Lung (tissue), 12 donors: ENCODE measurements around the gene CAMK2N1. TPM values are rescaled to one million over a fixed set of nuclear protein-coding genes. Genes with fewer than 3 reads are reported as not detected.
"Not testable (repeated sequence)": the region's sequence is repeated elsewhere in the genome, so short reads cannot be mapped to it uniquely, and the experiment has no call there.

Experiments used
- ATAC-seq: fragments of 200-7000 bp; cut with Tn5 transposase; one replicate; pipeline ENCODE4 v1.9.1; 2020; ENCODE audit warnings: moderate number of reproducible peaks; ENCODE audit not compliant: insufficient read depth, low FRiP score
- DNase-seq, 3 donors: peaks; one replicate each; pipeline ENCODE4 v3.0.0-alpha.2; 2013 to 2017
- H3K27ac ChIP-seq, 2 donors: one replicate each; pipeline ENCODE4 v1.5.1; 2013; ENCODE audit warnings: mild to moderate bottlenecking in 2 of 2, moderate library complexity in 2 of 2, control low read depth in 1 of 2, inconsistent platforms in 1 of 2, low read depth in 1 of 2, low read length in 1 of 2
- H3K27me3 ChIP-seq, 3 donors: one replicate each; pipeline ENCODE4 v1.5.1; 2013; ENCODE audit warnings: low read length in 2 of 3; ENCODE audit not compliant: control insufficient read depth in 3 of 3, insufficient read depth in 3 of 3
- H3K36me3 ChIP-seq, 4 donors: one replicate each; pipeline ENCODE4 v1.5.1; 2013; ENCODE audit warnings: low read length in 4 of 4, mild to moderate bottlenecking in 1 of 4, moderate library complexity in 1 of 4; ENCODE audit not compliant: control insufficient read depth in 4 of 4, insufficient read depth in 4 of 4
- H3K4me1 ChIP-seq, 5 donors: one replicate each; pipeline ENCODE4 v1.5.1; 2013; ENCODE audit warnings: low read length in 5 of 5, mild to moderate bottlenecking in 2 of 5, moderate library complexity in 1 of 5; ENCODE audit not compliant: control insufficient read depth in 5 of 5, insufficient read depth in 5 of 5
- H3K4me3 ChIP-seq: one replicate; pipeline ENCODE4 v1.5.1; 2013; ENCODE audit warnings: mild to moderate bottlenecking, control low read depth, moderate library complexity
- H3K9ac ChIP-seq, 2 donors: one replicate each; pipeline ENCODE4 v1.5.1; 2013; ENCODE audit warnings: low read length in 2 of 2, control low read depth in 1 of 2; ENCODE audit not compliant: insufficient read depth in 1 of 2
- H3K9me3 ChIP-seq, 4 donors: one replicate each; pipeline ENCODE4 v1.5.1; 2013; ENCODE audit warnings: low read length in 3 of 4, mild to moderate bottlenecking in 1 of 4, moderate library complexity in 1 of 4; ENCODE audit not compliant: control insufficient read depth in 4 of 4, insufficient read depth in 3 of 4
- WGBS, 2 donors: extraction: QIAGEN DNeasy Blood & Tissue Kit; methylation state at CpG; one replicate each; pipeline ENCODE4 v1.1.7; 2013; 5-methylcytosine and 5-hydroxymethylcytosine counted together
- polyA plus RNA-seq, 2 donors: library from polyadenylated mRNA; stranded (reverse); fragments of 200-250 nt; gene quantifications; one replicate each; pipeline ENCODE4 v1.2.1, GENCODE V29; 2013
- total RNA-seq, 2 donors: library from RNA; depleted of rRNA in 1 of 2; stranded (reverse); fragments of >200 nt in 1 of 2; gene quantifications; one replicate each; pipeline ENCODE4 v1.2.1, GENCODE V29; 2014 to 2021
- TF ChIP-seq, protein P1 (sequence below): IDR thresholded peaks from 2 replicates; pipeline ENCODE4 v1.5.1; 2012; ENCODE audit warnings: mild to moderate bottlenecking; ENCODE audit errors: control extremely low read depth, extremely low read depth
- donor health status: control.
- donor health status: control.
- donor health status: Bipolar disorder and iron deficiency.
- donor health status: healthy.
- donor health status: DM: yes; HTN: yes; CAD: no.

Gene CAMK2N1
- total and polyA plus RNA-seq, 4 donors: 6.5 to 44.3 (median 28.3) TPM

DNA sequence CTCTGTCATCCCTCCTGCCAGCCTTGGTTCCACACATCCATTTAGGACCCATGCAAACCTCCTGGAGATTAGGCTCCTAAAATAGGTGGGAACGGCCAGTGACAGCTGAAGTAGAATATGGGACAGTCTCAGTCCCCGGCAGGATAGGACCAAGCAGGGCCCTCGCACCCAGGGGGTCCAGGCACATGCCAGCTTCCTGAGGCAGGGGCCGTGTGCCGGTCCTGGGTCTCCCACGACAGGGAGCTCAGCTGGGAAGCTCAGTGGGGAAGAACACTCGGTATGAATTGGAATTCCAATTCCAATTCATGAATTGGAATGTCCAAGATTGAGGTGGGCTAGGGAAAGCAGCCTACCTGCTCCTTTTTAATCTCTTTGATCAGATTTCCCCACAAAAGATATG is 12.1 kb upstream of the CAMK2N1 start:
- TF ChIP-seq, protein P1, sequence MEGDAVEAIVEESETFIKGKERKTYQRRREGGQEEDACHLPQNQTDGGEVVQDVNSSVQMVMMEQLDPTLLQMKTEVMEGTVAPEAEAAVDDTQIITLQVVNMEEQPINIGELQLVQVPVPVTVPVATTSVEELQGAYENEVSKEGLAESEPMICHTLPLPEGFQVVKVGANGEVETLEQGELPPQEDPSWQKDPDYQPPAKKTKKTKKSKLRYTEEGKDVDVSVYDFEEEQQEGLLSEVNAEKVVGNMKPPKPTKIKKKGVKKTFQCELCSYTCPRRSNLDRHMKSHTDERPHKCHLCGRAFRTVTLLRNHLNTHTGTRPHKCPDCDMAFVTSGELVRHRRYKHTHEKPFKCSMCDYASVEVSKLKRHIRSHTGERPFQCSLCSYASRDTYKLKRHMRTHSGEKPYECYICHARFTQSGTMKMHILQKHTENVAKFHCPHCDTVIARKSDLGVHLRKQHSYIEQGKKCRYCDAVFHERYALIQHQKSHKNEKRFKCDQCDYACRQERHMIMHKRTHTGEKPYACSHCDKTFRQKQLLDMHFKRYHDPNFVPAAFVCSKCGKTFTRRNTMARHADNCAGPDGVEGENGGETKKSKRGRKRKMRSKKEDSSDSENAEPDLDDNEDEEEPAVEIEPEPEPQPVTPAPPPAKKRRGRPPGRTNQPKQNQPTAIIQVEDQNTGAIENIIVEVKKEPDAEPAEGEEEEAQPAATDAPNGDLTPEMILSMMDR: no peak
- ATAC-seq: no peak
- H3K36me3 ChIP-seq: peaks cover 17 to 38% (median 24%) of the 10 kb centered on the region in 4 donors
- H3K9me3 ChIP-seq: no peaks in the 10 kb centered on the region
- DNase-seq: no peak
- H3K27me3 ChIP-seq: no peaks in the 10 kb centered on the region
- H3K9ac ChIP-seq: no peak overlapping the region
- peaks cover 0 to 8% (median 0%) of the 10 kb centered on the region in 5 donors for H3K4me1 ChIP-seq
- H3K4me3 ChIP-seq: no peak overlapping the region
- H3K27ac ChIP-seq: no peak overlapping the region
- 94% methylated on average over 7 of the region's 7 CpGs for WGBS, 2 donors

DNA sequence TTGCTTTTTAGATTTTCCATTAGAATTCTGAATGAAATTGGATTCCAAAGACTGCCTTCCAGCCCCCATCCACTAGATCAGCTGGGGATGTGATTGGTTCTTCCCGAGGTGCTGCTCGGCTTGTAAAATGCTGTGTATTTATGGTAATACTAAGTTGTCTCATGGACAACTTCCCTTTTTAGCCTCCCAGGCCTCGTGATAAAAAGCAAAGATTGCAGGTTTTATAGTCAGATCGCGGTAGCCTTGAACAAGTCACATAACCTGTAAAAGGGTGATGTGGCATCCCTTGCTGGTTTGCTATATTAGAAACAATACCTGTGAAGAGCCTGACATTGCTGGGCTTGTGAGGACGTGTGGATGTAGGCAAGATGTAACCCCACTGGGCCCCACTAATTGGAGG is 11.5 kb upstream of the CAMK2N1 start:
- no peak for ATAC-seq
- Histone ChIP-seq H3K4me1 (peaks cover 0 to 8% (median 0%) of the 10 kb centered on the region in 5 donors), H3K36me3 (peaks cover 15 to 36% (median 24%) of the 10 kb centered on the region in 4 donors), H3K9ac (no peak overlapping the region), H3K27me3 (peaks cover 0 to 5% (median 0%) of the 10 kb centered on the region in 3 donors), H3K27ac (no peak overlapping the region), H3K9me3 (no peaks in the 10 kb centered on the region), H3K4me3 (no peak overlapping the region)
- no peak for DNase-seq
- TF ChIP-seq, protein P1: no peak
- 69 to 71% methylated on average over 6 of the region's 6 CpGs for WGBS, 2 donors

DNA sequence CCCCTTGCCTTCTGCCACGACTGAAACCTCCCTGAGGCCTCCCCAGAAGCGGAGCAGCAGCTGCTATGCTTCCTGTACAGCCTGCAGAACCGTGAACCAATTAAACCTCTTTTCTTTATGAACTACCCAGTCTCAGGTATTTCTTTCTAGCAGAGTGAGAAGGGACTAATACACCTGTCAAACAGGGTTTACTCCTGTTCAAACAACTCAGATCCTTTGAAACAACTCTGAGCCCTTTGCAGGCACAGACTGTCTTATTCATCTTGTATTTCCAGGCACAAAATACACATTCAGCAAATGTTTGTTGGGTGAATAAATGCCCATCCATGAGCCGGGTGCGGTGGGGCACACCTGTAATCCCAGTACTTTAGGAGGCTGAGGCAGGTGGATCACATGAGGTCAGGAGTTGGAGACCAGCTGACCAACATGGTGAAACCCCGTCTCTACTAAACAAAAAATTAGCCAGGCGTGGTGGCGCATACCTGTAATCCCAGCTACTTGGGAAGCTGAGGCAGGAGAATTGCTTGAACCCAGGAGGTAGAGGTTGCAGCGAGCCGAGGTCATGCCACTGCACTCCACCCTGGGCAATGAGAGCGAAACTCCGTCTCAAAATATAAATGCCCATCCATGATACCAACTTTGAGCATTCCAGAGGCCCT is 10.8 kb upstream of the CAMK2N1 start:
- not testable (repeated sequence) for DNase-seq, H3K4me1 ChIP-seq, H3K27ac ChIP-seq, ATAC-seq, H3K9me3 ChIP-seq, H3K27me3 ChIP-seq, H3K4me3 ChIP-seq, H3K9ac ChIP-seq
- 88 to 92% methylated on average over 12 of the region's 12 CpGs for WGBS, 2 donors
- peaks cover 13 to 32% (median 20%) of the 10 kb centered on the region in 4 donors for H3K36me3 ChIP-seq

DNA sequence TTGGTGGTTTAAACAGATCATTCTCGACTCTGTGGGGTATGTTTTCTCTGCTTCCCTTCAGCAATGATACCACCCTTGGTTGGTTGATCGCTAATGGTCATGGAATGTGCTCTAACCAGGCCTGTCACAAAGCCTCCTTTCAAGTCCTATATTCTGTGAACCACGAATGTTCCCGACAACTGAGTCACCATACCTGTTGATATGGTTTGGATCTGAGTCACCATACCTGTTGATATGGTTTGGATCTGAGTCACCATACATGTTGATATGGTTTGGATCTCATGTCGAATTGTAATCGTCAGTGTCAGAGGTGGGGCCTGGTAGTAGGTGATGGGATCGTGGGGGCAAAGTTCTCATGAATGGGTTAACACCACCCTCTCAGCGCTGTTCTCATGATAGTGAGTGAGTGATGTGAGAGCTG is 10.2 kb upstream of the CAMK2N1 start:
- H3K9ac ChIP-seq: no peak overlapping the region
- peaks cover 0 to 8% (median 0%) of the 10 kb centered on the region in 5 donors for H3K4me1 ChIP-seq
- peaks cover 0 to 13% (median 0%) of the 10 kb centered on the region in 3 donors for H3K27me3 ChIP-seq
- no peak overlapping the region for H3K4me3 ChIP-seq
- no peak overlapping the region for H3K27ac ChIP-seq
- H3K36me3 ChIP-seq: peaks cover 7 to 29% (median 15%) of the 10 kb centered on the region in 4 donors
- DNase-seq (no peak), ATAC-seq (no peak)
- TF ChIP-seq, protein P1: no peak
- H3K9me3 ChIP-seq: no peaks in the 10 kb centered on the region
- 83 to 91% methylated on average over 8 of the region's 8 CpGs for WGBS, 2 donors
